CD4-positive, alpha-beta T cell (primary cell): ENCODE measurements around the gene SWSAP1. TPM values are rescaled to one million over a fixed set of nuclear protein-coding genes. Genes with fewer than 3 reads are reported as not detected.
A peak's percentile ranks its signal among the peaks of the same experiment; 100 is the strongest.
"Not testable (repeated sequence)": the region's sequence is repeated elsewhere in the genome, so short reads cannot be mapped to it uniquely, and the experiment has no call there.

Source experiments
- ATAC-seq: fragments of 200-7000 bp; cut with Tn5 transposase; one replicate; pipeline ENCODE4 v1.10.0; 2022; ENCODE audit warnings: mild to moderate bottlenecking; ENCODE audit not compliant: poor library complexity
- CTCF ChIA-PET: fragments of 350-600 bp; sonication (Branson Sonifier 250); formaldehyde crosslinking; loops from one replicate; lab custom pipeline; 2021; ENCODE audit warnings: antibody characterized with exemption, inconsistent platforms; lab: Charles Lee
- POLR2A ChIA-PET: fragments of 350-600 bp; sonication (Branson Sonifier 250); formaldehyde crosslinking; loops from one replicate; lab custom pipeline; 2021; ENCODE audit warnings: antibody characterized with exemption, inconsistent platforms; lab: Charles Lee
- DNase-seq, 14 experiments: peaks; one replicate each; pipeline ENCODE4 v3.0.0-alpha.2; 2013 to 2020; ENCODE audit warnings: mixed read lengths in 2 of 14
- H3K27ac ChIP-seq, 2 donors: one replicate each; pipeline versions ENCODE4 v1.5.1 to v1.7.0; 2013; ENCODE audit warnings: low read length in 2 of 2, low read depth in 1 of 2, mild to moderate bottlenecking in 1 of 2
- H3K27me3 ChIP-seq, 2 experiments: 1 replicate in 1 of 2; 2 replicates in 1 of 2; pipeline versions ENCODE4 v1.6.1 to v1.7.0; 2013; ENCODE audit warnings: low read length in 2 of 2, control low read depth in 1 of 2, mild to moderate bottlenecking in 1 of 2, moderate library complexity in 1 of 2; ENCODE audit not compliant: insufficient read depth in 2 of 2, control insufficient read depth in 1 of 2
- H3K36me3 ChIP-seq: one replicate; pipeline ENCODE4 v1.6.1; 2013; ENCODE audit warnings: low read length, control low read depth; ENCODE audit not compliant: insufficient read depth
- H3K4me1 ChIP-seq: one replicate; pipeline ENCODE4 v1.6.1; 2013; ENCODE audit warnings: low read length, control low read depth; ENCODE audit not compliant: insufficient read depth
- H3K4me3 ChIP-seq: one replicate; pipeline ENCODE4 v1.5.1; 2013; ENCODE audit warnings: mild to moderate bottlenecking, low read length, moderate library complexity
- H3K9me3 ChIP-seq, 2 experiments: 1 replicate in 1 of 2; 2 replicates in 1 of 2; pipeline versions ENCODE4 v1.6.1 to v1.7.0; 2013; ENCODE audit warnings: low read length in 2 of 2, mild to moderate bottlenecking in 2 of 2, control low read depth in 1 of 2, moderate library complexity in 1 of 2; ENCODE audit not compliant: control insufficient read depth in 1 of 2, insufficient read depth in 1 of 2
- H3K27ac Mint-ChIP-seq: one replicate; pipeline ENCODE4 v1.8.0; 2020; ENCODE audit warnings: mixed read lengths
- H3K27me3 Mint-ChIP-seq: one replicate; pipeline ENCODE4 v1.8.0; 2021; ENCODE audit warnings: mixed read lengths
- H3K36me3 Mint-ChIP-seq: one replicate; pipeline ENCODE4 v1.8.0; 2021; ENCODE audit warnings: low read depth, mixed read lengths
- H3K4me1 Mint-ChIP-seq: one replicate; pipeline ENCODE4 v1.8.0; 2021; ENCODE audit warnings: low read depth, mixed read lengths
- H3K4me3 Mint-ChIP-seq: one replicate; pipeline ENCODE4 v1.8.0; 2020; ENCODE audit warnings: mild to moderate bottlenecking, mixed read lengths
- H3K9me3 Mint-ChIP-seq: one replicate; pipeline ENCODE4 v1.8.0; 2020; ENCODE audit warnings: mixed read lengths
- intact Hi-C, 2 experiments: fragments of 100-400 bp; cut with DNase I in 1 of 2; cut with micrococcal nuclease in 1 of 2; formaldehyde crosslinking; loops; one replicate each; pipeline versions ENCODE4 v1.15.1 to v1.9.0; 2023 to 2025; cut with DNase I, micrococcal nuclease
- total RNA-seq, 174 experiments: library from RNA in 2 of 174; stranded (reverse) in 2 of 174; gene quantifications; one replicate each; pipeline ENCODE4 v1.2.3 and lab custom pipeline; 2021 to 2026
- TF ChIP-seq, protein P1 (sequence below): fragments of 200-600 bp; IDR thresholded peaks from one replicate; pipeline ENCODE4 v1.8.0; 2022; ENCODE audit warnings: antibody characterized with exemption, mild to moderate bottlenecking

The SWSAP1 gene
- total RNA-seq, 2 experiments from 2014 or later: 2.6 to 2.7 TPM

DNA sequence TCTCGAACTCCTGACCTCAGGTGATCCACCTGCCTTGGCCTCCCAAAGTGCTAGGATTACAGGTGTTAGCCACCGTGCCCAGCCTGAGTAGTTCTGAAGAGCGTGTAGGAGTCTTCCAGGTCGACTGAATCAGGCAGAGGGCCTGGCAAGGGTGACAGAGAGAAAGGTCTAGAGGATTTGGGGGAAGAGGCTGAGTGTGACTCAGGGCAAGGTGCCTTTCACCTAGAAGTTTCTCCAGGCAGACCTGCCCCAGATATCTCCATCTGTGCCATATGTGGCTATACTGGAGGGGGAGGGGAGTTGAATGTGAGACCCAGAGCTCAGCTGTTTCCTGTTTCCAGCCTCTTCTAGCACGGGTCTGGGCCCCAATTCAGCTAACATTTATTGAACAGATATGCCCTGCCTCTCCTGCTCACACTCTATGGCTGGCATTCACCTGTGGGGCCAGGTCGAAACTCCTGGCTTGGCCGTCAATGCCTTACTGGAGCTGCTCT is 26.9 kb upstream of the SWSAP1 start:
- peaks cover 6 to 12% of the 10 kb centered on the region in 2 experiments for H3K9me3 ChIP-seq
- H3K27ac Mint-ChIP-seq: peak overlapping the region; percentile 74
- ChIA-PET POLR2A (interaction anchor here (4.5 kb wide), 1 partner anchor 27 kb away, joined by 86 read pairs; the partner anchor contains the start of gene SWSAP1), CTCF (interaction anchor here (2.0 to 2.6 kb wide), 2 partner anchors 34 to 87 kb away, joined by 11 to 19 read pairs; partner anchors contain the start of genes ODAD3 and PRKCSH)
- H3K9me3 Mint-ChIP-seq: no peaks in the 10 kb centered on the region
- TF ChIP-seq, protein P1, sequence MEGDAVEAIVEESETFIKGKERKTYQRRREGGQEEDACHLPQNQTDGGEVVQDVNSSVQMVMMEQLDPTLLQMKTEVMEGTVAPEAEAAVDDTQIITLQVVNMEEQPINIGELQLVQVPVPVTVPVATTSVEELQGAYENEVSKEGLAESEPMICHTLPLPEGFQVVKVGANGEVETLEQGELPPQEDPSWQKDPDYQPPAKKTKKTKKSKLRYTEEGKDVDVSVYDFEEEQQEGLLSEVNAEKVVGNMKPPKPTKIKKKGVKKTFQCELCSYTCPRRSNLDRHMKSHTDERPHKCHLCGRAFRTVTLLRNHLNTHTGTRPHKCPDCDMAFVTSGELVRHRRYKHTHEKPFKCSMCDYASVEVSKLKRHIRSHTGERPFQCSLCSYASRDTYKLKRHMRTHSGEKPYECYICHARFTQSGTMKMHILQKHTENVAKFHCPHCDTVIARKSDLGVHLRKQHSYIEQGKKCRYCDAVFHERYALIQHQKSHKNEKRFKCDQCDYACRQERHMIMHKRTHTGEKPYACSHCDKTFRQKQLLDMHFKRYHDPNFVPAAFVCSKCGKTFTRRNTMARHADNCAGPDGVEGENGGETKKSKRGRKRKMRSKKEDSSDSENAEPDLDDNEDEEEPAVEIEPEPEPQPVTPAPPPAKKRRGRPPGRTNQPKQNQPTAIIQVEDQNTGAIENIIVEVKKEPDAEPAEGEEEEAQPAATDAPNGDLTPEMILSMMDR: no peak
- H3K4me3 ChIP-seq: no peak overlapping the region
- peak overlapping the region; percentile 89 for H3K4me3 Mint-ChIP-seq
- no peaks in the 10 kb centered on the region for H3K27me3 ChIP-seq
- intact Hi-C loops: loop anchor here in 1 of 2 experiments (2.0 kb wide), 2 partner anchors 25 to 33 kb away; no protein-coding TSS in a partner anchor
- peaks cover 4% of the 10 kb centered on the region for H3K36me3 ChIP-seq
- ATAC-seq (no peak), DNase-seq (peak in 1 of 14 experiments; percentile 15)
- H3K36me3 Mint-ChIP-seq: peaks cover 6% of the 10 kb centered on the region
- H3K4me1 ChIP-seq: peaks cover 29% of the 10 kb centered on the region
- H3K4me1 Mint-ChIP-seq: peaks cover 28% of the 10 kb centered on the region
- no peaks in the 10 kb centered on the region for H3K27me3 Mint-ChIP-seq
- no peak overlapping the region for H3K27ac ChIP-seq

DNA sequence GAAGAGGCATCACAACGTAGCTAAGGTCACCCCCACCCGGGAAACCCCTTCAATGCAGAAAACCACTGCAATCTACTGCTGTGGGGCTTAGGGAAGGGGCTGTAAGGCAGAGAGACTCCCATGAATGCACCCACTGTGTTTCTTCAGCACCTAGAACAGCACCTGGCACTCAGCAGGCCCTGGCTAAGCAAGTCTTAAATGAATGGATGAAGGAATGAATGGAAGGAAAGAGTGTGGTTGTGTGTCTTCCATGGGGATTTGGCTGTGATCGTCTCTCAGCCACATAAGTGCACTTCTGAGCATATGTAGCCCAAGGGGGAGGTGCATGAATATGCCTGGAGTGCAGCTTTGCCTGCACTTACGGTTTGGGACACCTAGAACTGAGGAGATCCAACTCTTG is 25.3 kb upstream of the SWSAP1 start:
- Mint-ChIP-seq H3K4me3 (no peak overlapping the region), H3K36me3 (peaks cover 6% of the 10 kb centered on the region), H3K4me1 (peaks cover 28% of the 10 kb centered on the region), H3K27ac (no peak overlapping the region), H3K9me3 (no peaks in the 10 kb centered on the region), H3K27me3 (no peaks in the 10 kb centered on the region)
- ATAC-seq: no peak
- H3K27ac ChIP-seq: no peak overlapping the region
- intact Hi-C loops: no loop called here
- no peak overlapping the region for H3K4me3 ChIP-seq
- CTCF ChIA-PET: interaction anchor here (0.9 kb wide), 1 partner anchor 32 kb away, joined by 3 read pairs; no protein-coding TSS in a partner anchor
- TF ChIP-seq, protein P1: no peak
- DNase-seq: no peak
- H3K36me3 ChIP-seq: no peaks in the 10 kb centered on the region
- H3K4me1 ChIP-seq: peaks cover 29% of the 10 kb centered on the region
- no peaks in the 10 kb centered on the region for H3K27me3 ChIP-seq
- peaks cover 6 to 12% of the 10 kb centered on the region in 2 experiments for H3K9me3 ChIP-seq
- POLR2A ChIA-PET: interaction anchor here (4.5 kb wide), 1 partner anchor 26 kb away, joined by 86 read pairs; the partner anchor contains the start of gene SWSAP1

DNA sequence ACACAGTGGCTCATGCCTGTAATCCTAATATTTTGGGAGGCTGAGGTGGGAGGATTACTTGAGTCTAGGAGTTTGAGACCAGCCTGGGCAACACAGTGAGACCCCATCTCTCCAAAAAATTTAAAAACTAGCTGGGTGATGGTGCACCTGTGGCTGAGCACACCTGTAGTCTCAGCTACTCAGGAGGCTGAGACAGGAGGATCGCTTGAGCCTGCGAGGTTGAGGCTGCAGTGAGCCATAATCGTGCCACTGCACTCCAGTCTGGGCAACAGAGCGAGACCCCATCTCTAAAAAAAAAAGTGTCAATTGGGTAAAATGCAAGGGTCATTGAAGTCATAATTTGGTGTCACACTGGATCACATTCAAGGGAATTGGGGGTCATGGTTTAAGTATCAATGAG is 20.4 kb upstream of the SWSAP1 start:
- intact Hi-C loops: not testable (repeated sequence)

More for the DNA sequence above, 20.4 kb upstream of the SWSAP1 start:
- peaks cover 19% of the 10 kb centered on the region for H3K4me1 ChIP-seq
- H3K27ac Mint-ChIP-seq, H3K4me1 Mint-ChIP-seq, H3K4me3 Mint-ChIP-seq, H3K27me3 Mint-ChIP-seq, H3K27ac ChIP-seq, H3K4me3 ChIP-seq, DNase-seq, H3K9me3 ChIP-seq, ATAC-seq, H3K36me3 Mint-ChIP-seq, CTCF ChIA-PET, H3K27me3 ChIP-seq, H3K9me3 Mint-ChIP-seq, H3K36me3 ChIP-seq: not testable (repeated sequence)
- POLR2A ChIA-PET: interaction anchor here (0.7 kb wide), 1 partner anchor 412 kb away, joined by 4 read pairs; no protein-coding TSS in a partner anchor
